ENCODE results near the gene PDGFA. TPM values are rescaled to one million over a fixed set of nuclear protein-coding genes. Genes with fewer than 3 reads are reported as not detected.

PDGFA gene
- total and polyA plus RNA-seq, 2 experiments from 2014 or later, result 4.7 to 8.4 TPM

GRCh38 chr7:480531-481218 lies 39.0 kb downstream of the PDGFA start:
- H3K4me2 ChIP-seq (ENCODE audit: unreplicated experiment), result no peak overlapping the region
- no peak for DNase-seq
- 24 to 44% methylated on average over 8 to 9 of the region's 14 CpGs for WGBS, 2 experiments (ENCODE audit: low coverage in 1 of 2, low lambda C conversion rate in 2 of 2, missing lambda C conversion rate in 2 of 2)
- no peak for TF ChIP-seq EZH2 (IDR thresholded peaks at IDR 0.05; ENCODE audit: insufficient read depth, poor library complexity, severe bottlenecking)
- no peak for TF ChIP-seq EZH2phosphoT487 (IDR thresholded peaks at IDR 0.05; ENCODE audit: insufficient read depth, low read depth)
- H3K4me1 ChIP-seq (ENCODE audit: insufficient read depth), result no peaks in the 10 kb centered on the region
- no peak overlapping the region for H2AFZ ChIP-seq
- no peaks in the 10 kb centered on the region for H3K9me3 ChIP-seq (ENCODE audit: low read depth)
- H3K79me2 ChIP-seq (ENCODE audit: insufficient read depth), result no peaks in the 10 kb centered on the region
- H3K27ac ChIP-seq, result no peak overlapping the region
- no peaks in the 10 kb centered on the region for H4K20me1 ChIP-seq (ENCODE audit: insufficient read depth)
- H3F3A ChIP-seq (ENCODE audit: insufficient read depth), result no peaks in the 10 kb centered on the region
- peaks cover 37% of the 10 kb centered on the region for H3K27me3 ChIP-seq (replicated peaks; ENCODE audit: insufficient read depth)
- H3K9ac ChIP-seq, result no peak overlapping the region
- no peaks in the 10 kb centered on the region for H3K9me2 ChIP-seq (ENCODE audit: insufficient read depth)
- no peak overlapping the region for H3K4me3 ChIP-seq
- in situ Hi-C loops (cut with MboI), result no loop called here
- H3K36me3 ChIP-seq (ENCODE audit: low read depth), result no peaks in the 10 kb centered on the region

GRCh38 chr7:479948-480499 lies 39.6 kb downstream of the PDGFA start:
- in situ Hi-C loops (cut with MboI), result no loop called here
- no peaks in the 10 kb centered on the region for H3F3A ChIP-seq (ENCODE audit: insufficient read depth)
- TF ChIP-seq EZH2phosphoT487 (IDR thresholded peaks at IDR 0.05; ENCODE audit: insufficient read depth, low read depth) (no peak), EZH2 (IDR thresholded peaks at IDR 0.05; ENCODE audit: insufficient read depth, poor library complexity, severe bottlenecking) (no peak)

GRCh38 chr7:479115-479947 lies 40.3 kb downstream of the PDGFA start:
- no peak overlapping the region for H3K4me2 ChIP-seq (ENCODE audit: unreplicated experiment)
- H4K20me1 ChIP-seq (ENCODE audit: insufficient read depth), result no peaks in the 10 kb centered on the region
- H3K27ac ChIP-seq, result no peak overlapping the region
- H2AFZ ChIP-seq, result no peak overlapping the region
- H3K9me2 ChIP-seq (ENCODE audit: insufficient read depth), result no peaks in the 10 kb centered on the region
- peaks cover 28% of the 10 kb centered on the region for H3K27me3 ChIP-seq (replicated peaks; ENCODE audit: insufficient read depth)
- in situ Hi-C loops (cut with MboI), result no loop called here
- no peaks in the 10 kb centered on the region for H3K9me3 ChIP-seq (ENCODE audit: low read depth)
- H3F3A ChIP-seq (ENCODE audit: insufficient read depth), result no peaks in the 10 kb centered on the region
- DNase-seq, result no peak
- no peak overlapping the region for H3K4me3 ChIP-seq
- TF ChIP-seq EZH2 (IDR thresholded peaks at IDR 0.05; ENCODE audit: insufficient read depth, poor library complexity, severe bottlenecking) (no peak), EZH2phosphoT487 (IDR thresholded peaks at IDR 0.05; ENCODE audit: insufficient read depth, low read depth) (no peak)
- no peaks in the 10 kb centered on the region for H3K4me1 ChIP-seq (ENCODE audit: insufficient read depth)
- no peak overlapping the region for H3K9ac ChIP-seq
- no peaks in the 10 kb centered on the region for H3K36me3 ChIP-seq (ENCODE audit: low read depth)
- no peaks in the 10 kb centered on the region for H3K79me2 ChIP-seq (ENCODE audit: insufficient read depth)
- 22 to 27% methylated on average over 17 to 20 of the region's 20 CpGs for WGBS, 2 experiments (ENCODE audit: low coverage in 1 of 2, low lambda C conversion rate in 2 of 2, missing lambda C conversion rate in 2 of 2)

More at GRCh38 chr7:479948-480499, 39.6 kb downstream of the PDGFA start:
- Histone ChIP-seq H3K27ac (no peak overlapping the region), H3K4me2 (ENCODE audit: unreplicated experiment) (no peak overlapping the region), H3K4me1 (ENCODE audit: insufficient read depth) (no peaks in the 10 kb centered on the region), H3K36me3 (ENCODE audit: low read depth) (no peaks in the 10 kb centered on the region), H3K4me3 (no peak overlapping the region), H3K9ac (no peak overlapping the region), H4K20me1 (ENCODE audit: insufficient read depth) (no peaks in the 10 kb centered on the region), H3K9me3 (ENCODE audit: low read depth) (no peaks in the 10 kb centered on the region), H3K9me2 (ENCODE audit: insufficient read depth) (no peaks in the 10 kb centered on the region), H2AFZ (no peak overlapping the region), H3K79me2 (ENCODE audit: insufficient read depth) (no peaks in the 10 kb centered on the region), H3K27me3 (replicated peaks; ENCODE audit: insufficient read depth) (peaks cover 34% of the 10 kb centered on the region)
- 14 to 23% methylated on average over 12 to 15 of the region's 15 CpGs for WGBS, 2 experiments (ENCODE audit: low coverage in 1 of 2, low lambda C conversion rate in 2 of 2, missing lambda C conversion rate in 2 of 2)
- DNase-seq, result no peak

- Histone ChIP-seq H3F3A (ENCODE audit: insufficient read depth) (no peaks in the 10 kb centered on the region), H3K9ac (no peak overlapping the region), H3K36me3 (ENCODE audit: low read depth) (no peaks in the 10 kb centered on the region), H3K79me2 (ENCODE audit: insufficient read depth) (no peaks in the 10 kb centered on the region), H3K4me2 (ENCODE audit: unreplicated experiment) (no peak overlapping the region), H3K9me2 (ENCODE audit: insufficient read depth) (no peaks in the 10 kb centered on the region), H3K27me3 (replicated peaks; ENCODE audit: insufficient read depth) (peaks cover 20% of the 10 kb centered on the region), H3K9me3 (ENCODE audit: low read depth) (no peaks in the 10 kb centered on the region), H3K4me1 (ENCODE audit: insufficient read depth) (no peaks in the 10 kb centered on the region), H3K4me3 (no peak overlapping the region), H3K27ac (no peak overlapping the region), H2AFZ (no peak overlapping the region), H4K20me1 (ENCODE audit: insufficient read depth) (no peaks in the 10 kb centered on the region)
- in situ Hi-C loops (cut with MboI), result no loop called here
- TF ChIP-seq EZH2 (IDR thresholded peaks at IDR 0.05; ENCODE audit: insufficient read depth, poor library complexity, severe bottlenecking) (no peak), EZH2phosphoT487 (IDR thresholded peaks at IDR 0.05; ENCODE audit: insufficient read depth, low read depth) (no peak)
- WGBS, 2 experiments (ENCODE audit: low coverage in 1 of 2, low lambda C conversion rate in 2 of 2, missing lambda C conversion rate in 2 of 2), result 40 to 44% methylated on average over 17 of the region's 17 CpGs
- no peak for DNase-seq
Measured at GRCh38 chr7:477626-478220, 41.9 kb downstream of the PDGFA start.

Measured in GM23248 (cell line).